GM23338 (cell line): ENCODE measurements around the gene SYNDIG1. TPM values are rescaled to one million over a fixed set of nuclear protein-coding genes. Genes with fewer than 3 reads are reported as not detected.
A peak's percentile ranks its signal among the peaks of the same experiment; 100 is the strongest.

Experiments used
- ATAC-seq: fragments of 200-7000 bp; cut with Tn5 transposase; 3 replicates; pipeline ENCODE4 v1.9.1; 2020
- DNase-seq: peaks from one replicate; pipeline ENCODE4 v3.0.0-alpha.2; 2015; ENCODE audit warnings: low spot score
- H2AFZ ChIP-seq: fragments of 200-600 bp; sonication (generic); 2 replicates; pipeline ENCODE4 v1.8.0; 2016; ENCODE audit warnings: antibody characterized with exemption, mild to moderate bottlenecking, moderate library complexity
- H3F3A ChIP-seq: fragments of 200-600 bp; sonication (generic); replicated peaks from 2 replicates; pipeline ENCODE4 v1.8.0; 2017; ENCODE audit warnings: antibody characterized with exemption, mixed run types, low read depth
- H3K27ac ChIP-seq: fragments of 200-600 bp; sonication (generic); 2 replicates; pipeline ENCODE4 v1.6.1; 2016; ENCODE audit warnings: low read depth
- H3K27me3 ChIP-seq: fragments of 200-600 bp; sonication (generic); 2 replicates; pipeline ENCODE4 v1.8.0; 2016; ENCODE audit warnings: mild to moderate bottlenecking, mixed run types, moderate library complexity; ENCODE audit not compliant: insufficient read depth
- H3K36me3 ChIP-seq: fragments of 200-600 bp; sonication (generic); 2 replicates; pipeline ENCODE4 v1.8.0; 2016; ENCODE audit warnings: mild to moderate bottlenecking; ENCODE audit not compliant: insufficient read depth
- H3K4me1 ChIP-seq: fragments of 200-600 bp; sonication (generic); 2 replicates; pipeline ENCODE4 v1.8.0; 2016; ENCODE audit warnings: mild to moderate bottlenecking, moderate library complexity; ENCODE audit not compliant: insufficient read depth
- H3K4me2 ChIP-seq: fragments of 200-600 bp; sonication (generic); 2 replicates; pipeline ENCODE4 v1.7.1; 2017; ENCODE audit warnings: mixed run types
- H3K4me3 ChIP-seq: fragments of 200-600 bp; sonication (generic); 2 replicates; pipeline ENCODE4 v1.6.1; 2016; ENCODE audit warnings: mixed run types
- H3K79me2 ChIP-seq: fragments of 200-600 bp; sonication (generic); replicated peaks from 2 replicates; pipeline ENCODE4 v1.8.0; 2017; ENCODE audit warnings: mild to moderate bottlenecking; ENCODE audit not compliant: insufficient read depth
- H3K9me2 ChIP-seq: fragments of 200-600 bp; sonication (generic); 2 replicates; pipeline ENCODE4 v1.8.0; 2017; ENCODE audit not compliant: insufficient read depth
- H4K20me1 ChIP-seq: fragments of 200-600 bp; sonication (generic); replicated peaks from 2 replicates; pipeline ENCODE4 v1.8.0; 2017; ENCODE audit warnings: mild to moderate bottlenecking; ENCODE audit not compliant: insufficient read depth
- H3K27ac Mint-ChIP-seq: 2 replicates; pipeline ENCODE4 v1.8.0; 2020; ENCODE audit warnings: inconsistent platforms, mild to moderate bottlenecking, moderate library complexity, mixed read lengths
- H3K27me3 Mint-ChIP-seq: 3 replicates; pipeline ENCODE4 v1.8.0; 2022; ENCODE audit warnings: low read depth, mild to moderate bottlenecking, moderate library complexity, mixed read lengths, inconsistent platforms; ENCODE audit not compliant: insufficient read depth, poor library complexity
- H3K36me3 Mint-ChIP-seq: 3 replicates; pipeline ENCODE4 v1.8.0; 2021; ENCODE audit warnings: low read depth, mild to moderate bottlenecking, inconsistent platforms, moderate library complexity, mixed read lengths
- H3K4me1 Mint-ChIP-seq: 3 replicates; pipeline ENCODE4 v1.8.0; 2020; ENCODE audit warnings: mild to moderate bottlenecking, inconsistent platforms, mixed read lengths
- H3K4me3 Mint-ChIP-seq: 3 replicates; pipeline ENCODE4 v1.8.0; 2021; ENCODE audit warnings: moderate library complexity, mild to moderate bottlenecking, inconsistent platforms, mixed read lengths
- H3K9me3 Mint-ChIP-seq: 3 replicates; pipeline ENCODE4 v1.8.0; 2020; ENCODE audit warnings: moderate library complexity, mild to moderate bottlenecking, inconsistent platforms, mixed read lengths
- CREB1 ChIP-seq: fragments of 250-450 bp; sonication (Bioruptor Pico); IDR thresholded peaks from 2 replicates; pipeline ENCODE4 v1.5.0; 2020; ENCODE audit warnings: low read depth, mild to moderate bottlenecking, moderate library complexity
- CTCF ChIP-seq, 2 experiments: fragments of 200-600 bp in 1 of 2; sonication (generic) in 1 of 2; conservative IDR thresholded peaks; 2 replicates each; pipeline versions ENCODE4 v1.5.1 to v1.6.1; 2016 to 2017; ENCODE audit warnings: antibody characterized with exemption in 2 of 2, low read depth in 2 of 2, mild to moderate bottlenecking in 2 of 2, moderate library complexity in 1 of 2
- ETS1 ChIP-seq: IDR thresholded peaks from 2 replicates; pipeline ENCODE4 v1.6.1; 2016; ENCODE audit warnings: antibody characterized with exemption
- EZH2 ChIP-seq: fragments of 200-600 bp; sonication (generic); IDR thresholded peaks from one replicate; pipeline ENCODE4 v1.8.0; 2017; ENCODE audit warnings: antibody characterized with exemption, mild to moderate bottlenecking, low read depth; ENCODE audit not compliant: unreplicated experiment
- EZH2phosphoT487 ChIP-seq: fragments of 200-600 bp; sonication (generic); IDR thresholded peaks from one replicate; pipeline ENCODE4 v1.8.1; 2018; ENCODE audit warnings: antibody characterized with exemption; ENCODE audit not compliant: unreplicated experiment
- JUNB ChIP-seq: IDR thresholded peaks from one replicate; pipeline ENCODE4 v1.6.1; 2016; ENCODE audit warnings: antibody characterized with exemption; ENCODE audit not compliant: unreplicated experiment
- NANOG ChIP-seq: IDR thresholded peaks from 2 replicates; pipeline ENCODE4 v1.6.1; 2016; ENCODE audit warnings: antibody characterized with exemption, borderline replicate concordance
- POLR2AphosphoS5 ChIP-seq: IDR thresholded peaks from 2 replicates; pipeline ENCODE4 v1.6.1; 2016; ENCODE audit warnings: antibody characterized with exemption, low read depth
- REST ChIP-seq: IDR thresholded peaks from one replicate; pipeline ENCODE4 v1.6.1; 2018; ENCODE audit warnings: antibody characterized with exemption; ENCODE audit not compliant: unreplicated experiment
- STAT1 ChIP-seq: IDR thresholded peaks from one replicate; pipeline ENCODE4 v1.6.1; 2016; ENCODE audit warnings: antibody characterized with exemption; ENCODE audit not compliant: unreplicated experiment
- ZNF114 ChIP-seq: fragments of 250-450 bp; sonication (Bioruptor Pico); IDR thresholded peaks from 2 replicates; pipeline ENCODE4 v1.5.0; 2020; ENCODE audit warnings: mild to moderate bottlenecking, moderate library complexity
- ZNF331 ChIP-seq: fragments of 250-450 bp; sonication (Bioruptor Pico); IDR thresholded peaks from 2 replicates; pipeline ENCODE4 v1.5.0; 2020; ENCODE audit warnings: low read depth, mild to moderate bottlenecking, moderate library complexity
- ZNF462 ChIP-seq: fragments of 250-450 bp; sonication (Bioruptor Pico); IDR thresholded peaks from 2 replicates; pipeline ENCODE4 v1.5.0; 2020; ENCODE audit warnings: mild to moderate bottlenecking, moderate library complexity
- polyA plus RNA-seq: library from polyadenylated mRNA; unstranded; fragments of >200 nt; fragmentation: Nextera tagmentation; extraction: Ambion mirVana; gene quantifications from 2 replicates; pipeline ENCODE4 v1.2.1, GENCODE V29; 2016
- total RNA-seq: library from RNA; depleted of rRNA; stranded (reverse); fragments of >200 nt; shearing (Covaris generic); gene quantifications from 2 replicates; pipeline ENCODE4 v1.2.3, GENCODE V29; 2014

Gene SYNDIG1
- total and polyA plus RNA-seq, 2 experiments from 2014 or later: 2.8 to 4.8 TPM

GRCh38 chr20:24669701-24670100 is 200.3 kb downstream of the SYNDIG1 start:
- Mint-ChIP-seq H3K4me1 (peaks cover 6% of the 10 kb centered on the region; the same call in 1 of the 3 replicates), H3K27ac (peak overlapping the region; percentile 8; the same call in 1 of the 2 replicates), H3K9me3 (no peaks in the 10 kb centered on the region; the same call in 2 of the 3 replicates), H3K4me3 (no peak overlapping the region), H3K36me3 (no peaks in the 10 kb centered on the region), H3K27me3 (peaks cover 8% of the 10 kb centered on the region)
- Histone ChIP-seq H3K4me1 (no peaks in the 10 kb centered on the region), H3K79me2 (no peaks in the 10 kb centered on the region), H3K36me3 (no peaks in the 10 kb centered on the region), H2AFZ (no peak overlapping the region), H3K27me3 (no peaks in the 10 kb centered on the region), H3K4me2 (no peak overlapping the region), H3F3A (no peaks in the 10 kb centered on the region), H3K27ac (no peak overlapping the region), H4K20me1 (no peaks in the 10 kb centered on the region), H3K9me2 (0 out of 2 replicates have a peak, but pooled peaks cover 3% of the 10 kb centered on the region), H3K4me3 (no peak overlapping the region)
- ATAC-seq (no peak), DNase-seq (no peak)
- TF ChIP-seq CREB1 (no peak), EZH2 (no peak), CTCF (conservative IDR thresholded peaks at IDR 0.05; ENCODE audit: low read depth in 2 of 2) (no peak), STAT1 (no peak), EZH2phosphoT487 (no peak), REST (no peak), ZNF462 (no peak), ZNF331 (CRISPR knock-in tag) (no peak), JUNB (no peak), ETS1 (no peak), ZNF114 (CRISPR knock-in tag) (no peak), NANOG (no peak), POLR2AphosphoS5 (no peak)
